ENCODE results near the gene JMJD8. TPM values are rescaled to one million over a fixed set of nuclear protein-coding genes. Genes with fewer than 3 reads are reported as not detected.

Gene JMJD8
- total RNA-seq, 1 experiment from 2014 or later: 33.4 TPM

DNA sequence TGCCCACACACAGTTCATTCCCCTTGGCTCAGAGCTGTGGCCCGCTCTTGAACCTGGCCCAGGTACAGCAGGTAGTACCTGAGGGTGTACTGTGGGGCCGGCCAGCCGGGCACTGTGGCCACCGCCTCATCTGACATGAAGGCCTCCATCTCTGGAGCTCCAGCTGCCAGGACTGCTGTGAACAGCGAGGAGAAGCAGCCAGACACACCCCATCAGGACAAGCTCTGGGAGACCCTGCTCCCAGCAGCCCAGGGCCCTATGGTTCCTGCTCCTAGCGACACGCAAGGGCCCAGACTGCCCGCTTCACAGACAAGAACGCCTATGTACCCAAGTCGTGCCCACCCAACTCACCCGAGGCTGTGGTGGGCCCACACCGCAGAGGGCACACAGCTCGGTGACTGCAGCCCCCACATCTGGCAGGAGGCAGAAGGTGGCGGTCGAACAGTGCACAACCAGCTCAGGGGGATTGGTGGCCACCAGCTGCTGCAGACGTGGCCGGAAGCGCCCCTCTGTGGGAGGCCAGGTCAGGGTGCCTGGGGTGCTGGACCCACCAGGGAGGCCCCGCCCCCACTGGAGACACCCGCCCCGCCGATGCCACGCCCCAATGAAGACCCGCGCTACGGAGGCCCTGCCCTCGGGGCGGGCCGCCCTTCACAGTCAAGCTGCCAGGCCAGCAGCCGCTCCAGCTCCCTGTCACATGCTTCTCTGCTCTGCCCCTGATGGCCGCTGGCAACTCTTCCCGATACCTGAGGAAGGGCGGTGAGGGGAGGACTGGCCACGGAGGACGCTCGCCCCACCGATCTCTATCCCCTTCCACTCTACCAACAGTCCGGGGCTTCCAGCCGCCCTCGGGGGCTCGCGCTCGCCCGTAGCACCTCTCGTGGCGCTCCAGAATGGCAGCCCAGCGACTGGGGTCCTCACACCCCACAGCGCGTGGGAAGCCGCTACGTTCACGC is 5.0 kb downstream of the JMJD8 start:
- TF ChIP-seq, protein P1, sequence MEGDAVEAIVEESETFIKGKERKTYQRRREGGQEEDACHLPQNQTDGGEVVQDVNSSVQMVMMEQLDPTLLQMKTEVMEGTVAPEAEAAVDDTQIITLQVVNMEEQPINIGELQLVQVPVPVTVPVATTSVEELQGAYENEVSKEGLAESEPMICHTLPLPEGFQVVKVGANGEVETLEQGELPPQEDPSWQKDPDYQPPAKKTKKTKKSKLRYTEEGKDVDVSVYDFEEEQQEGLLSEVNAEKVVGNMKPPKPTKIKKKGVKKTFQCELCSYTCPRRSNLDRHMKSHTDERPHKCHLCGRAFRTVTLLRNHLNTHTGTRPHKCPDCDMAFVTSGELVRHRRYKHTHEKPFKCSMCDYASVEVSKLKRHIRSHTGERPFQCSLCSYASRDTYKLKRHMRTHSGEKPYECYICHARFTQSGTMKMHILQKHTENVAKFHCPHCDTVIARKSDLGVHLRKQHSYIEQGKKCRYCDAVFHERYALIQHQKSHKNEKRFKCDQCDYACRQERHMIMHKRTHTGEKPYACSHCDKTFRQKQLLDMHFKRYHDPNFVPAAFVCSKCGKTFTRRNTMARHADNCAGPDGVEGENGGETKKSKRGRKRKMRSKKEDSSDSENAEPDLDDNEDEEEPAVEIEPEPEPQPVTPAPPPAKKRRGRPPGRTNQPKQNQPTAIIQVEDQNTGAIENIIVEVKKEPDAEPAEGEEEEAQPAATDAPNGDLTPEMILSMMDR (IDR thresholded peaks at IDR 0.05; ENCODE audit: unreplicated experiment): no peak
- no peak overlapping the region for H3K4me3 Mint-ChIP-seq (ENCODE audit: unreplicated experiment)
- no peaks in the 10 kb centered on the region for H3K9me3 Mint-ChIP-seq (ENCODE audit: unreplicated experiment)
- ChIA-PET CTCF (interaction anchor here (0.9 to 1.6 kb wide), 3 partner anchors 10 to 31 kb away, joined by 3 to 6 read pairs (median 3); no protein-coding TSS in a partner anchor), POLR2A (interaction anchor here (0.6 to 3.9 kb wide), 9 partner anchors 11 to 142 kb away, joined by 3 to 17 read pairs (median 4); partner anchors contain the start of genes CCDC78, HAGHL and RHOT2)
- peaks cover 58% of the 10 kb centered on the region for H3K36me3 Mint-ChIP-seq (ENCODE audit: insufficient read depth, unreplicated experiment)
- no peak for DNase-seq (ENCODE audit: unreplicated experiment)
- H3K27me3 Mint-ChIP-seq (ENCODE audit: insufficient read depth, unreplicated experiment): no peaks in the 10 kb centered on the region
- intact Hi-C loops (cut with micrococcal nuclease): no loop called here
- H3K4me1 Mint-ChIP-seq (ENCODE audit: insufficient read depth, unreplicated experiment): no peaks in the 10 kb centered on the region
- no TSS peak for BruUV-seq (replicated peaks)
- no peak overlapping the region for H3K27ac Mint-ChIP-seq (ENCODE audit: low read depth, unreplicated experiment)

DNA sequence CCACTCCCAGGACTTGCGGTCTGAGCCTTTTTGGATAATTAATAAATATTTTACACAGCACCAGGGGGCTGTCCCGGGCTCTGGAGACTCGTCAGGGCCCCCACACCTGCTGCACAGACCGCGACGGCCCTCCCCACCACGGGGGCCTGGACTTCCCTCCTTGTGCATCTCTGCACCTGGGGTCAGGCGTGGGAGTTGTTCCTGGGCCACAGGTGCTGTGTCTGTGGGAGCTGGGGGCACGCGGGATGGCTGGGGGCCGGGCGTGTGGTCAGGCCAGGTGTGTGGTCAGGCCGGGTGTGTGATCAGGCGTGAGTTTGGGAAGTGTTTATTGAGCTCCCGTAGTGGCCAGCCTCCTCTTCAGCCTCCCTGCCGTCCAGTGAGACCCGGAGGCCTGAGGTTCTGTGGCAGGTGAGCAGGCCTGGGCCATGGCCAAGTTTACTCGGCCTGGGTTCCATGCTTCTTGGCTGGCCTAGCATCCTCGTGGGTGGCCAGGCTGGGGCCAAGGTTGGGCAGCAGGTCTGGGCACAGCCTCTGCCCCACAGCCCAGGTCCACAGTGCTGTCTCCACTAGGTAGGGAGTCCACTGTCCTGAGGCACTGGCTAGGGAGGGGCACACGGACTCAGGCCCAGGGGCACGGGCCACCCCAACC is 5.8 kb downstream of the JMJD8 start:
- H3K27me3 Mint-ChIP-seq (ENCODE audit: insufficient read depth, unreplicated experiment): no peaks in the 10 kb centered on the region
- no peaks in the 10 kb centered on the region for H3K9me3 Mint-ChIP-seq (ENCODE audit: unreplicated experiment)
- H3K27ac Mint-ChIP-seq (ENCODE audit: low read depth, unreplicated experiment): no peak overlapping the region
- TF ChIP-seq, protein P1 (IDR thresholded peaks at IDR 0.05; ENCODE audit: unreplicated experiment): no peak
- intact Hi-C loops (cut with micrococcal nuclease): no loop called here
- BruUV-seq (replicated peaks): no TSS peak
- CTCF ChIA-PET: interaction anchor here (1.2 to 1.6 kb wide), 2 partner anchors 9 to 17 kb away, joined by 3 to 6 read pairs; no protein-coding TSS in a partner anchor
- DNase-seq (ENCODE audit: unreplicated experiment): peak; percentile 67
- H3K36me3 Mint-ChIP-seq (ENCODE audit: insufficient read depth, unreplicated experiment): peaks cover 57% of the 10 kb centered on the region
- no peaks in the 10 kb centered on the region for H3K4me1 Mint-ChIP-seq (ENCODE audit: insufficient read depth, unreplicated experiment)
- H3K4me3 Mint-ChIP-seq (ENCODE audit: unreplicated experiment): no peak overlapping the region
- POLR2A ChIA-PET: interaction anchor here (0.9 to 3.9 kb wide), 8 partner anchors 10 to 98 kb away, joined by 3 to 17 read pairs (median 4); partner anchors contain the start of genes CCDC78, HAGHL and RHOT2

DNA sequence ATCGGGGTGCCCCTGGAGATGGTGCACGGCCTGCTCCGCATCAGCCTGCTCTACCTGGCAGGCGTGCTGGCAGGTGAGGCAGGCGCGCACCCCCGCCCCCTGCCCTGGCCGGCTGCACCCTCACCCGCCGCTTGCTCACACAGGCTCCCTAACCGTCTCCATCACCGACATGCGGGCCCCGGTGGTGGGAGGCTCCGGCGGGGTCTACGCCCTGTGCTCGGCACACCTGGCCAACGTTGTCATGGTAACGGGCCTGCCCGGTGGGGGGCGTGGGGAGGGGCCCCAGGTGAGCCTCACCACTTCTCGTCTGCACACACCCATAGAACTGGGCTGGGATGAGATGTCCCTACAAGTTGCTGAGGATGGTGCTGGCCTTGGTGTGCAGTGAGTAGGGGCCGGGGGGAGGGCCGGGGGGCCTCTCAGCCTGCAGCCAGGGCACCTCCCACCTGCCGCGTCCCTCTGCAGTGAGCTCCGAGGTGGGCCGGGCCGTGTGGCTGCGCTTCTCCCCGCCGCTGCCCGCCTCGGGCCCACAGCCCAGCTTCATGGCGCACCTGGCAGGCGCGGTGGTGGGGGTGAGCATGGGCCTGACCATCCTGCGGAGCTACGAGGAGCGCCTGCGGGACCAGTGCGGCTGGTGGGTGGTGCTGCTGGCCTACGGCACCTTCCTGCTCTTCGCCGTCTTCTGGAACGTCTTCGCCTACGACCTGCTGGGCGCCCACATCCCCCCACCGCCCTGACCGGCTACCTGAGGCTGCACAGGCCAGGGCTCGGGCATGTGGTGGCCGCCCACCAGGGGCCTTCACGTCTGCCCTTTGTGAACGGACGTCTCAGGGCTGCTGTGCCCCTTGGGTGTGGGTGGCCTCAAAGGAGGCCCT is 6.6 kb downstream of the JMJD8 start:
- no peak for DNase-seq (ENCODE audit: unreplicated experiment)
- CTCF ChIA-PET: interaction anchor here (1.6 kb wide), 1 partner anchor 8 kb away, joined by 6 read pairs; no protein-coding TSS in a partner anchor
- no TSS peak for BruUV-seq (replicated peaks)
- intact Hi-C loops (cut with micrococcal nuclease): no loop called here
- no peak overlapping the region for H3K4me3 Mint-ChIP-seq (ENCODE audit: unreplicated experiment)
- TF ChIP-seq, protein P1 (IDR thresholded peaks at IDR 0.05; ENCODE audit: unreplicated experiment): no peak
- no peaks in the 10 kb centered on the region for H3K9me3 Mint-ChIP-seq (ENCODE audit: unreplicated experiment)
- peaks cover 58% of the 10 kb centered on the region for H3K36me3 Mint-ChIP-seq (ENCODE audit: insufficient read depth, unreplicated experiment)
- POLR2A ChIA-PET: interaction anchor here (0.6 to 3.9 kb wide), 6 partner anchors 9 to 90 kb away, joined by 3 to 17 read pairs (median 4); partner anchors contain the start of genes ANTKMT, CCDC78 and HAGHL
- H3K27me3 Mint-ChIP-seq (ENCODE audit: insufficient read depth, unreplicated experiment): no peaks in the 10 kb centered on the region
- no peaks in the 10 kb centered on the region for H3K4me1 Mint-ChIP-seq (ENCODE audit: insufficient read depth, unreplicated experiment)
- H3K27ac Mint-ChIP-seq (ENCODE audit: low read depth, unreplicated experiment): no peak overlapping the region

Data from MCF 10A (cell line).